Measurements from ENCODE around the gene GABARAP. TPM values are rescaled to one million over a fixed set of nuclear protein-coding genes. Genes with fewer than 3 reads are reported as not detected.

The GABARAP gene
- total and polyA plus RNA-seq, 2 of the 13 experiments (the other 11 are each of a cell fraction or from before 2014, with no cell fraction given): 161 to 310 TPM

GRCh38 chr17:7223375-7223774 lies 18.9 kb downstream of the GABARAP start (continued):
- TF ChIP-seq PRDM4 (CRISPR knock-in tag; IDR thresholded peaks at IDR 0.05; ENCODE audit: borderline replicate concordance) (no peak), BCLAF1 (IDR thresholded peaks at IDR 0.05) (no peak), HIVEP1 (CRISPR knock-in tag; IDR thresholded peaks at IDR 0.05) (no peak)

- H3K27ac ChIP-seq (ENCODE audit: extremely low read length, insufficient read depth, low read length): no peak overlapping the region
- H4K20me1 ChIP-seq (ENCODE audit: insufficient read depth, low read length): peaks cover 10% of the 10 kb centered on the region; the same call in 1 of the 2 replicates
- H3K79me2 ChIP-seq (ENCODE audit: insufficient read depth, low read length): peaks cover 14% of the 10 kb centered on the region
- H2AFZ ChIP-seq (ENCODE audit: low read length): no peak overlapping the region
- BruUV-seq (replicated peaks): no TSS peak
- 100% methylated on average over 4 of the region's 7 CpGs for WGBS (ENCODE audit: low lambda C conversion rate)
- ATAC-seq (no peak), DNase-seq (ENCODE audit: low spot score) (no peak), FAIRE-seq (no peak)
- H3K27me3 ChIP-seq (ENCODE audit: control insufficient read depth in 1 of 2, insufficient read depth in 2 of 2, low read length in 2 of 2): peaks cover 0 to 4% of the 10 kb centered on the region in 2 experiments; a peak in 2 of 5 replicates
- no peak overlapping the region for H3K4me2 ChIP-seq (ENCODE audit: low read depth, low read length)
- no peak overlapping the region for H3K4me3 ChIP-seq (replicated peaks in 1 of 3; ENCODE audit: insufficient read depth in 1 of 3, low read depth in 2 of 3, low read length in 3 of 3)
- intact Hi-C loops (cut with micrococcal nuclease; ENCODE audit: unreplicated experiment): no loop called here
- in situ Hi-C loops (cut with HindIII; ENCODE audit: extremely low pct_ligation_motif_present, low pct_unique_long_range_greater_than_20kb): no loop called here
- CTCF ChIA-PET (ENCODE audit: low intra/inter-chr PET ratio, low total read pairs): no interaction called here
- peaks cover 19 to 63% of the 10 kb centered on the region in 2 experiments; a peak in 4 of 5 replicates for H3K36me3 ChIP-seq (replicated peaks in 1 of 2; ENCODE audit: control insufficient read depth in 1 of 2, insufficient read depth in 2 of 2, low read length in 2 of 2)
- H3K4me1 ChIP-seq (ENCODE audit: insufficient read depth, low read length): peaks cover 36% of the 10 kb centered on the region
- no peaks in the 10 kb centered on the region for H3K9me3 ChIP-seq (ENCODE audit: low read length)
- POLR2A ChIA-PET: interaction anchor here (6.8 kb wide), 1 partner anchor 13 kb away, joined by 140 read pairs; the partner anchor contains the start of genes DVL2 and PHF23
- no peak overlapping the region for H3K9ac ChIP-seq (ENCODE audit: insufficient read depth, low read depth, low read length)
- TF ChIP-seq GMEB2 (CRISPR knock-in tag; IDR thresholded peaks at IDR 0.05; ENCODE audit: low read depth) (no peak), CENPT (CRISPR knock-in tag; IDR thresholded peaks at IDR 0.05; ENCODE audit: low read depth) (no peak), ZNF646 (CRISPR knock-in tag; IDR thresholded peaks at IDR 0.05) (no peak), SMAD3 (CRISPR knock-in tag; IDR thresholded peaks at IDR 0.05) (no peak), NR2C2 (CRISPR knock-in tag; IDR thresholded peaks at IDR 0.05; ENCODE audit: borderline replicate concordance) (no peak), ZNF34 (CRISPR knock-in tag; IDR thresholded peaks at IDR 0.05; ENCODE audit: borderline replicate concordance) (no peak)
These were observed 19.3 kb downstream of the GABARAP start for GRCh38 chr17:7222972-7223292.
